GM12891 (cell line): Measurements from ENCODE around the gene CDC42BPG.
A peak's percentile ranks its signal among the peaks of the same experiment; 100 is the strongest.

Experiments
- DNase-seq: peaks from one replicate; pipeline ENCODE4 v3.0.0; 2011; ENCODE audit warnings: low spot score; ENCODE audit not compliant: insufficient read length
- FAIRE-seq: peaks from 2 replicates; lab custom pipeline; 2011; peaks lifted over from hg19 to GRCh38; lab: Jason Lieb, UNC
- PAX5 ChIP-seq: IDR thresholded peaks from 2 replicates; pipeline ENCODE4 v1.6.1; 2011; ENCODE audit warnings: low read length, moderate library complexity, mild to moderate bottlenecking; ENCODE audit not compliant: insufficient read depth, severe bottlenecking
- POLR2A ChIP-seq: IDR thresholded peaks from 2 replicates; pipeline ENCODE4 v1.6.1; 2011; ENCODE audit warnings: low read depth, low read length, control low read depth
- POLR2AphosphoS5 ChIP-seq: IDR thresholded peaks from 2 replicates; pipeline ENCODE4 v1.6.1; 2011; ENCODE audit warnings: low read depth, low read length, control low read depth
- POU2F2 ChIP-seq: IDR thresholded peaks from 2 replicates; pipeline ENCODE4 v1.6.1; 2011; ENCODE audit warnings: low read depth, mild to moderate bottlenecking, control low read depth, low read length, moderate library complexity
- SPI1 ChIP-seq: IDR thresholded peaks from 2 replicates; pipeline ENCODE4 v1.6.1; 2011; ENCODE audit warnings: low read depth, low read length, control low read depth
- TAF1 ChIP-seq: IDR thresholded peaks from 2 replicates; pipeline ENCODE4 v1.6.1; 2011; ENCODE audit warnings: low read depth, low read length, control low read depth

The CDC42BPG gene

DNA sequence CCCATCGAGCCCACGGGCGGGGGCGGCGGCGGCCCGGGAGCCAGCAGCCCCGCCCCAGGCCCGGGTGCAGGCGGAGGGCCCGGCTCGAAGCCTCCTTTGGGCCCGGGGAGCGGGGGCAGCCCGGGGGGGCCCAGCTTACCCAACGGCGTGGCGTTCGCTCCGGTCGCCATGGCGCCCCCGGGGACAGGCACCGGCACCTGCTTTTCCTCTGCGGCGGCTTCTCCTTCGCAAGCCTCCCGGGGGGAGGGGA lies 66.3 kb downstream of the CDC42BPG start:
- DNase-seq (no peak), FAIRE-seq (no peak)
- TF ChIP-seq POLR2AphosphoS5 (peak; percentile 70; the same call in 1 of the 2 replicates), TAF1 (no peak), SPI1 (no peak), POLR2A (no peak; the same call in none of the 2 replicates), POU2F2 (no peak), PAX5 (no peak)

DNA sequence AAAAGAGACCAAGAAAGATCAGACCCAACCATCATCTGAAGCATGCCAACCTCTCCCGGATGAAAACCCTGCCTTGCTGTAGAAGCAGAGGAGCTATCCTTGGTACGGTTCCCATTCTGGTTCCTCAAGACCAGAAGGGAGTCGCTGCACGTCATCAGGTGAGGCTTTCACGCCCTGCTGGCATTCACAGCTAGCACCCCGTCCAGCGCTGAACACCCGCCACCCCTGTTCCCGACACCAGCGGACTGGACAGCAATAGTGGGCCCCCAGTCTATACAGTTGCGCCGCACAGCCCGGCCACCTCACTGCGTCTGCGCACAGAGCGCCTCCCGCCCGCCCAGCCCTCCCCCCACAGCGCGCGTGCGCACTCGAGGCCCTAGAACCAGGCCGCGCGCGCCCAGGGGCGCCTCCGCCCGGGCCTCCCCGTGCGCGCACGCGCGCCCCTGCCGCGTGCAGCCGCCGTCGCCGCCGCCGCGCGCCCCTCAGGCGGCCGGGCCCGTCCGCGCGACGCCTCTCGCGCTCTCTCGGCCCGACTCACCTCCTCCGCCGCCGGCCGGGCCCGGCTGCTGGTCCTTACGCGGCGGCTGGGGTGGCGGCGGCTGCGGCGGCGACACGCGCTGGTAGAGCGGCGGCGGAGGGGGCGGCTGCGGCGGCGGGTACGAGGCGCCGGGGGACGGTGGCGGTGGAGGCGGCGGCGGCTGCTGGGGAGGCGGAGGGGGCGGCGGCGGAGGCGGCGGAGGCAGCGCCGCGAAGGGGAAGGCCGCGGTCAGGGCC lies 66.8 kb downstream of the CDC42BPG start:
- TF ChIP-seq POLR2A (peak; percentile 61), TAF1 (no peak)
- DNase-seq (peak; percentile 79), FAIRE-seq (peak; percentile 86)

DNA sequence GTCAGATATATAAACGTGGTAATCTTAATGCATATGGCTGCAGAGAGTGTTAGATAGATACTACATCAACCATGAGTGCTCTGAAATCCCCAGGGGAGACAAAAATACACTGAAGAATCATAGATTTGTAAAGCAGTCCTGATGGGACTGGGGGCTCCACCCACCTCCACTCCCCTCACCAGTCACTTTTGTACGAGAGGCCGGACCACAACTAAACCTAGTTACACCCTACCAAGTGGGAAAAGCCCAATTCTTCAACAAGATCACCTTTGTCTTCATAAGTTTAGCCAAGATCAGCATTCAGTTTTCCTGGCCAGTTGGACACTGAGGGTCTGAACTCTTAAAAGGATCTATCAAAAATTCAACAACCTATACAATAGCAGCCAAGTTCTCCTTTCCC lies 67.6 kb downstream of the CDC42BPG start:
- DNase-seq (no peak), FAIRE-seq (peak; percentile 43)
- no peak for TF ChIP-seq PAX5
- TF ChIP-seq POLR2A: no peak
- no peak for TF ChIP-seq TAF1
- TF ChIP-seq POU2F2: no peak
- no peak for TF ChIP-seq POLR2AphosphoS5
- TF ChIP-seq SPI1: no peak

DNA sequence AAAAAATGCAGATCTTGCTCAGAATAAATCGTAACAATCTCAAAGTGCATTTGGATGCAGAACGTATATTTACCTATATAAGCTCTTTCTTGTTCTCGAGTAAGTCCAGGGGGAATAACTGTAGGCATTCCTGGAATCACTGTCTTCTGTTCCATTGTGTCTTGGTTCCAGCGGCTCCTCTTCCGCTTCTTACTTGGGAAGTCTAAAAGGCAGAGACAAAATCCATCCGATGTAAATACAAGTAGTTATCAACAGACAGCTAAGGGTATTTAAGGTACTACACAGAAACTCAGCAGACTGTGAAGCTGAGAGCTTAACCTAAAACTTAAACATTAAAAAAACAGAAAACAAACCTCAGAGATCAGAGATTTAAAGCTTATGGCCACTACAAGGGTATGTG lies 68.0 kb downstream of the CDC42BPG start:
- TF ChIP-seq TAF1: no peak
- no peak for TF ChIP-seq POU2F2
- no peak for TF ChIP-seq SPI1
- no peak for TF ChIP-seq PAX5
- no peak for TF ChIP-seq POLR2A
- TF ChIP-seq POLR2AphosphoS5: no peak
- FAIRE-seq (no peak), DNase-seq (no peak)

DNA sequence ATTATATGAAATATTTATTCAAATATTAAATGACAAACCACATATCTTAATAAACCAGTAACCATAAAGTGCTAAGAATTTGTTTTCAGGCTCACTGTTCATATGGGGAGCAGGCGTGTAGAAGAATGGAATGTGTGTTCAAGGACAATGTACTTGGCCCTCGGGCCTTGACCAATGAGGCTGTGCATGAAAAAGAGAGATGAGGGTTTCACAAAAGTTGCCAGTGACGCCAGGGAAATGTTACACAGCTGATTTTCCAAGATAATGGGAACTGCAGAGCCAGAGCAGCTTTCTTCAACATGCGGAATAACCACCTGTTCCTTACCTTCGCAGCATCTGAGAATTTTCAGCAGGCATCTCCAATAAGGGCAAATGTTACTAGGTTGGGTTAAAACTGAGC lies 70.3 kb downstream of the CDC42BPG start:
- DNase-seq (no peak), FAIRE-seq (no peak)
- no peak for TF ChIP-seq POU2F2
